Peyer's patch (tissue), 4 donors: ENCODE results near the gene ASPG.

Source experiments
- POLR2A ChIP-seq, 2 donors: fragments of 450-650 bp; IDR thresholded peaks; one replicate each; pipeline ENCODE4 v1.5.1; 2017; ENCODE audit warnings: antibody characterized with exemption in 2 of 2, mild to moderate bottlenecking in 2 of 2, moderate library complexity in 2 of 2
- TF ChIP-seq, protein P1 (sequence below), 6 experiments: fragments of 450-650 bp in 4 of 6; fragments of 200-600 bp in 2 of 6; sonication (generic) in 1 of 6; IDR thresholded peaks; one replicate each; pipeline ENCODE4 v1.5.1; 2017 to 2019; ENCODE audit warnings: antibody characterized with exemption in 6 of 6, mild to moderate bottlenecking in 3 of 6, moderate library complexity in 1 of 6

DNA sequence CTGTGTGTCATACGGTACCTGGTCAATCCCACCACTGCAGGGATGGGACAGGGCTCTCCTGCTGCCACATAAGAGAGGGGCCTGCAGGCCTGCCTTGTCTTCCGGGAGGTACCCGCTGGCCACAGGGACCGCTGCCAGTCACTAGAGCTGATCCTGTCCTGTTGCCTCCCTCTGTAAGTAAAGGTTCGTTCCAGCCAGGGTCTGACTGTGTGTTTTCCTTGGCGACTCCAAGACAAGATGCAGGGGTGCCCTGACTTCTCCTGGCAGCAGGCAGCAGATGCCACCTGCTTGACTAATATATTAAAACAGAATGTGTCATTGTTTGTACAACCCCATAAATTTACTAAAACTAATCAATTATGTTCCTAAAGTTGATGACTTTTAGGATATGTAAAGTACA lies 41.5 kb upstream of the ASPG start:
- TF ChIP-seq POLR2A (IDR thresholded peaks at IDR 0.05) = no peak
- TF ChIP-seq, protein P1, sequence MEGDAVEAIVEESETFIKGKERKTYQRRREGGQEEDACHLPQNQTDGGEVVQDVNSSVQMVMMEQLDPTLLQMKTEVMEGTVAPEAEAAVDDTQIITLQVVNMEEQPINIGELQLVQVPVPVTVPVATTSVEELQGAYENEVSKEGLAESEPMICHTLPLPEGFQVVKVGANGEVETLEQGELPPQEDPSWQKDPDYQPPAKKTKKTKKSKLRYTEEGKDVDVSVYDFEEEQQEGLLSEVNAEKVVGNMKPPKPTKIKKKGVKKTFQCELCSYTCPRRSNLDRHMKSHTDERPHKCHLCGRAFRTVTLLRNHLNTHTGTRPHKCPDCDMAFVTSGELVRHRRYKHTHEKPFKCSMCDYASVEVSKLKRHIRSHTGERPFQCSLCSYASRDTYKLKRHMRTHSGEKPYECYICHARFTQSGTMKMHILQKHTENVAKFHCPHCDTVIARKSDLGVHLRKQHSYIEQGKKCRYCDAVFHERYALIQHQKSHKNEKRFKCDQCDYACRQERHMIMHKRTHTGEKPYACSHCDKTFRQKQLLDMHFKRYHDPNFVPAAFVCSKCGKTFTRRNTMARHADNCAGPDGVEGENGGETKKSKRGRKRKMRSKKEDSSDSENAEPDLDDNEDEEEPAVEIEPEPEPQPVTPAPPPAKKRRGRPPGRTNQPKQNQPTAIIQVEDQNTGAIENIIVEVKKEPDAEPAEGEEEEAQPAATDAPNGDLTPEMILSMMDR (IDR thresholded peaks at IDR 0.05) = no peak
